PC-9 (cell line): ENCODE data around the gene ZNF574.

Source experiments
- EZH2 ChIP-seq: fragments of 200-600 bp; sonication (generic); IDR thresholded peaks from 2 replicates; pipeline ENCODE4 v1.8.0; 2017; ENCODE audit warnings: antibody characterized with exemption, low read depth
- TF ChIP-seq, protein P1 (sequence below): fragments of 200-600 bp; sonication (generic); conservative IDR thresholded peaks from 2 replicates; pipeline ENCODE4 v1.6.1; 2017; ENCODE audit warnings: mixed run types, antibody characterized with exemption, mild to moderate bottlenecking, moderate library complexity

DNA sequence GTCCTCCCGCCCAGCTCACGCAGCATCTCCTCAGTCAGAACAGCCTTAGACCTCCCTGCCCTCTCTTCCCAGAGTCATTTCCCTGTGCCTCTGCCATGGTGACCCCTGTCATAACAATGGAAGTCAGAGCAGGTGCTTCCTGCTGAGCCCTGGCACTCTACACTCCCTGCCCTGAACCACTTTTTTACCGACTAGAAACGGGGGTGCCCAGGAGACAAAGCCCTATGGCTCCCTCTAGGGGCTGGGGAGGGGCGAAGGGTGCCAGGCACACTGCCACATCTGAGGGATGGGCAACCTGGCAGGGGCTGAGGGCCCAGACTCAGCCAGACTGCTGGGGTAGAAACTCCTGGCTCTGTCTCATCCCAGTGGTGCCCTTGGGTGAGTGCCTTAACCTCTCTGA lies 16.4 kb downstream of the ZNF574 start:
- TF ChIP-seq, protein P1, sequence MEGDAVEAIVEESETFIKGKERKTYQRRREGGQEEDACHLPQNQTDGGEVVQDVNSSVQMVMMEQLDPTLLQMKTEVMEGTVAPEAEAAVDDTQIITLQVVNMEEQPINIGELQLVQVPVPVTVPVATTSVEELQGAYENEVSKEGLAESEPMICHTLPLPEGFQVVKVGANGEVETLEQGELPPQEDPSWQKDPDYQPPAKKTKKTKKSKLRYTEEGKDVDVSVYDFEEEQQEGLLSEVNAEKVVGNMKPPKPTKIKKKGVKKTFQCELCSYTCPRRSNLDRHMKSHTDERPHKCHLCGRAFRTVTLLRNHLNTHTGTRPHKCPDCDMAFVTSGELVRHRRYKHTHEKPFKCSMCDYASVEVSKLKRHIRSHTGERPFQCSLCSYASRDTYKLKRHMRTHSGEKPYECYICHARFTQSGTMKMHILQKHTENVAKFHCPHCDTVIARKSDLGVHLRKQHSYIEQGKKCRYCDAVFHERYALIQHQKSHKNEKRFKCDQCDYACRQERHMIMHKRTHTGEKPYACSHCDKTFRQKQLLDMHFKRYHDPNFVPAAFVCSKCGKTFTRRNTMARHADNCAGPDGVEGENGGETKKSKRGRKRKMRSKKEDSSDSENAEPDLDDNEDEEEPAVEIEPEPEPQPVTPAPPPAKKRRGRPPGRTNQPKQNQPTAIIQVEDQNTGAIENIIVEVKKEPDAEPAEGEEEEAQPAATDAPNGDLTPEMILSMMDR, result peak; percentile 76
- TF ChIP-seq EZH2, result no peak
